HG02938 (cell line): ENCODE results near the gene DRC7.

Experiments
- ATAC-seq: cut with Tn5 transposase; IDR thresholded peaks from one replicate; pipeline ENCODE4 v1.9.1; 2021; ENCODE audit warnings: mild to moderate bottlenecking, moderate library complexity; ENCODE audit not compliant: unreplicated experiment

Gene DRC7

DNA sequence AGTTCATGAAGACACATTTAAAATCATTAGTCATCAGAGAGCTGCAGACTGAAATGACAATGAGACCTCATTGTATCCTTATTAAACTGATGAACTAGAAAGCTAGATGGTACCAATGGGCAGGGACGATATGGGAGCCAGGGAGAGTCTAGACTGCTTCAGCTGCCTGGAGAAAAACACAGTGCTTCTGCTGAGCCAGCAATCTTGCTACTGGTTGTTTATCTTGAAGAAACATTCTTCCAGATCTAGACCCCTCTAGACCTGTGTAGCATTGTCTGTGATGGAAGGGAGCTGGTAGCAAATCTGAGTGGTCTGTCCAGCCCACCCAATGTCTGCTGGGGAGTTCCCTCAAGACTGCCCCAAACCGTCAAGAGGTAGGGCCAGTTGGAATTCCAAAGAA, 2.0 kb upstream of the DRC7 start:
- no peak for ATAC-seq

- no peak for ATAC-seq
Measured at GRCh38 chr16:57693550-57693949, 1.1 kb upstream of the DRC7 start.

DNA sequence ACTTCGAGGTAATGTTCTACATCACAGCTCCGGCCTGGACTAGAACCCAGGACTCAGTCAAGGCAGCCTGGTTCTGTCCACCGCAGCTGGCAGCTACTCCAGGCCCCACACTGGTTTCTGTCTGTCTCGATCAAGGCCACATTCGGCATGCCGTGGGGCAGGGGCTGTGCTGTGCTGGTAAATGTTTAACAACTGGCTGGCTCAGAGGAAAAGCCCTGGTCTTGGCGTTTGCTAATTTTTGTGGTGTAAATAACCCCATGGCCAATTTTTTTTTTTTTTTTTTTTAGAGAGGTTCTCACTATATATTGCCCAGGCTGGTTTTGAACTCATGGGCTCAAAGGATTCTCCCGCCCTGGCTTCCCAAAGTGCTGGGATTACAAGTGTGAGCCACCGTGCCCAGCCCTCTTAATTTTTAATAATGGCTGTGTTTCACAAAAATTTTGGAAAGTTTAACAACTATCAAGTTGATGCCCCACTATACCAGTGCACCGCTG, 328 bp upstream of the DRC7 start:
- ATAC-seq, result no peak

DNA sequence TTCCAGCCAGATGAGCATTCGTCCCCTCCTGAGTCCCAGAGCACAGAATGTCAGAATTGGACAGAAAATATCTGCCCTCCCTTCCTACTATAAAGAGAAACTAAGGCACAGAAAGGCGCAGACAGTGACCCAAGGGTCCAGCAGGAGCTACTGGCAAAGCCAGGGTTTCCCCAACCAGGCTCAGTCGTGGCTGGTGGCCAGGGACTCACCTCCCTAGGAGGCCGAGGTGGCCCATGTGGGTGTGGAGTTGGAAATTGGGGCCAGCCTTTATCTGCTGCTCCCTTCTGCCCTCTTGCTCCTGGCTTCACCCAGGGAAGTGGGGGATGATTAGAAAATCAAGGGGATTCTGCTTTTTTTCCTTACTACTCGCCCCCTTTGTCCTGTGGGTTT, 1.1 kb downstream of the DRC7 start:
- no peak for ATAC-seq

DNA sequence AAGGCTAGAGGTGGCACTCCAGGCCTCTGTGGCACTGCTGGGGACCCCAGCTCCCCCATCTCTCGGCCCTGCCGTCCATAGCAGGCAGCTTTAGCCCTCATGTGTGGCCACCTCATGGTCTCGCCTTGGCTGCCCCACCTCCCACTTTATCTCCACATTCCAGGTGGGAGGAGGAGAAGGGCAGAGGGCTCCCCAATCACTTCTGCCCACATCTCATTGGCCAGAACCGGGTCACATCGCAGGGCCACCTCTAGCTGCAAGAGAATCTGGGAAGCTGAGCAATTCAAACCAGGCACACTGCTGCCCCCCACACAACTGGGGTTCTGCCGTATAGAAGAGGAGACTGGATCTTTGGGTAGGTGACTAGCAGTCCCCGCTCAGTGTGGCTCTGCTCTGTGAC, 1.6 kb downstream of the DRC7 start:
- ATAC-seq, result no peak

DNA sequence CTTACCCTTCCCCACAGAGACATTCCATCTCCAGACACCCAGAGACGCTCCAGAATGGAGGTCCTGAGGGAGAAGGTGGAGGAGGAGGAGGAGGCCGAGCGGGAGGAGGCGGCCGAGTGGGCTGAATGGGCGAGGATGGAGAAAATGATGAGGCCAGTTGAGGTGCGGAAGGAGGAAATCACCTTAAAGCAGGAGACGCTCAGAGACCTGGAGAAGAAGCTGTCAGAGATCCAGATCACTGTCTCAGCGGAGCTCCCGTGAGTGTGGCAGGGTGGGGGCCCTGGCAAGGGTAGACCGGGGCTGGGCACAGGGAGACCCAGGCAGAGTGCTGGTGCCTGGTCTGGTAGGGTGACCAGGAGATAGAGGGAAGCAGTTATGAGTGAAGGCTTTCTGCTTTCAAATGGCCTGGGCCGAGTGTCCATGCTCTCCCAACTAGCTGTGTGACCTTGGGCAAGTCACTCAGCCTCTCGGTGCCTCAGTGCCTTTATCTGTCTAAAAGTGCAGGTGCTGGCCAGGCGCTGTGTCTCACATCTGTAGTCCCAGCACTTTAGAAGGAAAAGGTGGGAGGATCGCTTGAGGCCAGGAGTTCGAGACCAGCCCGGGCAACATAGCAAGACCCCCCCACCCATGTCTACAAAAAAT, 3.4 kb downstream of the DRC7 start:
- no peak for ATAC-seq

- no peak for ATAC-seq
Measured at GRCh38 chr16:57698812-57699405, 4.3 kb downstream of the DRC7 start.

GRCh38 chr16:57699481-57699880, 4.9 kb downstream of the DRC7 start:
- no peak for ATAC-seq

- ATAC-seq, result no peak
Measured at GRCh38 chr16:57699899-57700298, 5.3 kb downstream of the DRC7 start.

- ATAC-seq, result no peak
Measured at GRCh38 chr16:57700781-57701551, 6.4 kb downstream of the DRC7 start.

DNA sequence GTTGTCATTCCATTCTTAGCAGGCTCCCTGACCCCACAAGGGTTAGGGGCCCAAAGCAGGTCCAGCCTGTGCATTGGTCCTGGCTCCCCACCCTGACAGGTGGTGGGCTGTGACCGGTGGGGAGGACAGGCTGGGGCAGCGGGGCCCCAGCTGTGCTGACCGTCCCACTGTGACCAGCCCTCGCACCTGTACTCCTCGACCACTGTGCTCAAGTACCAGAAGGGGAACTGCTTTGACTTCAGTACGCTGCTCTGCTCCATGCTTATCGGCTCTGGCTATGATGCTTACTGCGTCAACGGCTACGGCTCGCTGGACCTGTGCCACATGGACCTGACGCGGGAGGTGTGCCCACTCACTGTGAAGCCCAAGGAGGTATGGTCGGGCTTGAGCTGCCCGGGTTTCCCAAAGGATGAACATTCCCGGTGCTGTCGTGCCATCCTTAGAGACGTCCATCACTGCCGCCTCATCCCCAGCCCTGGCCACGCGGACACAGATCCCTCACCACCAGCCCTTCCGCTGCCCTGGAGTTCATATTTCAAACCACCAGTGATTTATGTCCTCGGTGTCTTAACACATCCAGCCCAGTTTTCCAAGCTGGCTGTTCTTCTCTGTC, 7.3 kb downstream of the DRC7 start:
- no peak for ATAC-seq

GRCh38 chr16:57703416-57704010, 8.9 kb downstream of the DRC7 start:
- no peak for ATAC-seq

DNA sequence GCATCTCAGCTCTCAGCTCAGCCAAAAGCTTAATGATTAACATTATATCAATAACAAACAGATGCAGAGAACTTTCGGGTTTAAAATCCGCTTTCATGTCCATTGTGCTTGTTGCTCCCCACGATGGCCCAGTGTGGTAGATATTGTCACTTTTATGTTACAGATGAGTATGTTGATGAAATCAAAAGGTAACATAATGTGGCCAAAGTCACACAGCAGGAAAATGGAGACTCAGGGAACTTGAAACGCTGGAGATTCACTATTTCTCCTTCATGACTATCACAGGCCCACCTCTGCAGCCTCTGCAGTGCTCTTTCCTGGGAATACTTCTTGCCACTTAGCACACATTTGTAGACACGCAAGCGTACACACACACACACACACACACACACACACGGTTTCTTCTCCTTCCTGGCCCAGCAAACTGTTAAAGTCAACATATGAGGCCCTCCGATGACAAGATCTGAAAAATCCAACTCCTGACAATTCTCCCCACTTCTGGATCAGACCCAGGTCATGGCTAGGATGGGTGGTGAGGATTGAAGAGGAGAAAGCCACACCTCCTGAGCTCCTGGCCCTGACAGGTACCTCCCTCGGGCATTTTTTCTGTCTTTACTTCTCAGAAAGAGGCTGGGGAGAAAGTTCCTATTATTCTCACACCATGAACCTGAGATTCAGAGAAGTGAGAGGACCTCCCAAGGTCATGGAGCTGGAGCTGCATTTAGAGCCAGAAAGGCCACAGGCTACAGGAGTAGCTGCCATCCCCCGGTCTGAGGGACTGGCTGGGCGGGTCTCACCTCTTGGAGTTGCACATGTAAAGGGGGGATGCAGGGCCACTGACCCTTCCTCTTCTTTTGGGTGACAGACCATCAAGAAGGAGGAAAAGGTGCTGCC, 9.7 kb downstream of the DRC7 start:
- ATAC-seq, result no peak

- no peak for ATAC-seq
Measured at GRCh38 chr16:57704905-57705852, 10.6 kb downstream of the DRC7 start.

DNA sequence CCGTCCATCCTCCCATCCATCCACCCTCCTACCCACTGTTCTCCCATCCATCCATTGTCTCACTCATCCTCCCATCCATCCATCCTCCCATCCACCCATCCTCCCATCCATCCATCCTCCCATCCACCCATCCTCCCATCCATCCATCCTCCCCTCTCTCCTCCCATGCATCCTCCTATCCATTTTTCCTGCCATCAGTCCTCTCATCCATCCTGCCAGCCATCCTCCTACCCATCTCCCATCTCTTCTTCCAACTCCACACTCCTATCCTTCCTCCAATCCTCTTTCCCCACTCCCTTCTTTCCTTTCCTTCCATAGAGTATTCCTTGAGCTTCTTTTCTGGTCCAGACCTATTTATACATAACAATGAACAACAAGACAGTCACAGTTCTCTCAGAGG, 12.1 kb downstream of the DRC7 start:
- ATAC-seq, result no peak

DNA sequence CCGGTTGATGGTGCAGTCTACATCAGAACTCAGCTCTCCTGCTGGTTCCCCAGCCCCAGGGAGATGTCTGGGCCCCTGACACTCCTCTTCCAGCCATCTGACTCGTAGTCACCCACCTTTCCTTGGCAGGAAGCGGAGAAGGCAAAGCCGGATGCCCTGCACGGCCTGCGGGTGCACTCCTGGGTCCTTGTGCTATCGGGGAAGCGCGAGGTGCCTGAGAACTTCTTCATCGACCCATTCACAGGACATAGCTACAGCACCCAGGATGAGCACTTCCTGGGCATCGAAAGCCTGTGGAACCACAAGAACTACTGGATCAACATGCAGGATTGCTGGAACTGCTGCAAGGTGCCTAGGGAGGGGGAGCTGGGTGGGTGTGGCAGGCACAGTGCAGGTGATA, 12.7 kb downstream of the DRC7 start:
- ATAC-seq, result no peak

DNA sequence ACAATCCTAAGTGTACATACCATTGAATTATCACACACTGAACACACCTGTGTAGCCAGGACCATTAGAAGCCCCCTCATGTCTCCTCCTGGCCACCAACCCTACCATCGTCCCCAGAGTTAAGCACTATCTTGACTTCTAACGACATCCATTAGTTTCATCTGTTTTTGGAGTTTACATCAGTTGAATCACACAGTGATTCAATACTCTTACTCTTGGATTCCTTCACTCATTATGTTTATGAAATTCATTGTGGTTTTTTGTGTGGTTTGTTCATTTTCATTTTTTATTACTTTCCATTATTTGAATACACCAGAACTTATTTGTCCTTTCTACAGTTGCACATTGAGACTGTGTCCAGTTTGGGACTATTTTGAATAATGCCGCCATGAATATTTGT, 13.6 kb downstream of the DRC7 start:
- no peak for ATAC-seq

DNA sequence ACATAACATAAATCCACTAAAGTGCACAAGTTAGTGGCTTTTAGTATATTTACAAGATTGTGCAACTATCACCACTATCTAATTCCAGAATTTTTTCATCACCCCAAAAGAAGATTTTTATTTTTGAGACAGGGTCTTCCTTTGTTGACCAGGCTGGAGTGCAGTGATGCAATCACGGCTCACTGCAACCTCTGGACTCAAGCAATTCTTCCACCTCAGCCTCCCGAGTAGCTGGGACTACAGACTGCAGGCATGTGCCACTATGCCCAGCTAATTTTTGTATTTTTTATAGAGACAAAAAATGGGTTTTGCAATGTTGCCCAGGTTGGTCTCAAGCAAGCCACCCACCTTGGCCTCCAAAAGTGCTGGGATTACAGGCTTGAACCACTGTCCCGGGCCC, 15.1 kb downstream of the DRC7 start:
- ATAC-seq, result no peak

- ATAC-seq, result no peak
Measured at GRCh38 chr16:57711346-57711745, 16.7 kb downstream of the DRC7 start.
